H1 (cell line): ENCODE results near the gene TRPC4. TPM values are rescaled to one million over a fixed set of nuclear protein-coding genes. Genes with fewer than 3 reads are reported as not detected.

Source experiments
- CTCF ChIA-PET: fragments of 300-600 bp; sonication (Branson Sonifier 250); formaldehyde crosslinking; loops from one replicate; lab custom pipeline; 2021; ENCODE audit not compliant: partially characterized antibody; lab: Charles Lee
- POLR2A ChIA-PET: fragments of 300-600 bp; sonication (Branson Sonifier 250); formaldehyde crosslinking; loops from one replicate; lab custom pipeline; 2021; ENCODE audit warnings: inconsistent platforms; ENCODE audit not compliant: partially characterized antibody; lab: Charles Lee
- DNase-seq, 2 experiments: peaks; one replicate each; pipeline versions ENCODE4 v3.0.0 to v3.0.0-alpha.2; 2010 to 2022; ENCODE audit warnings: low spot score in 2 of 2, low read depth in 1 of 2, mixed read lengths in 1 of 2
- FAIRE-seq: peaks from 2 replicates; lab custom pipeline; 2011; peaks lifted over from hg19 to GRCh38; lab: Jason Lieb, UNC
- H2AFZ ChIP-seq: 2 replicates; pipeline ENCODE4 v1.8.1; 2012; ENCODE audit warnings: low read length, inconsistent platforms
- H2AK5ac ChIP-seq: 2 replicates; pipeline ENCODE4 v1.6.1; 2013; ENCODE audit warnings: low read depth, low read length
- H2BK120ac ChIP-seq: replicated peaks from 2 replicates; pipeline ENCODE3; 2013; ENCODE audit warnings: low read depth, low read length, inconsistent platforms
- H2BK12ac ChIP-seq: 2 replicates; pipeline ENCODE4 v1.6.1; 2013; ENCODE audit warnings: low read depth, low read length
- H2BK15ac ChIP-seq: 2 replicates; pipeline ENCODE4 v1.6.1; 2013; ENCODE audit warnings: low read length
- H2BK20ac ChIP-seq: 2 replicates; pipeline ENCODE4 v1.6.1; 2013; ENCODE audit warnings: low read length
- H2BK5ac ChIP-seq: 2 replicates; pipeline ENCODE4 v1.6.1; 2013; ENCODE audit warnings: low read depth, low read length
- H3K14ac ChIP-seq: 2 replicates; pipeline ENCODE4 v1.6.1; 2013; ENCODE audit warnings: inconsistent platforms; ENCODE audit not compliant: insufficient read length
- H3K18ac ChIP-seq: 2 replicates; pipeline ENCODE4 v1.6.1; 2013; ENCODE audit warnings: low read length; ENCODE audit errors: extremely low read depth
- H3K23ac ChIP-seq: 2 replicates; pipeline ENCODE4 v1.6.1; 2013; ENCODE audit warnings: inconsistent platforms; ENCODE audit not compliant: insufficient read length
- H3K23me2 ChIP-seq: 2 replicates; pipeline ENCODE4 v1.6.1; 2013; ENCODE audit warnings: low read depth, low read length
- H3K27ac ChIP-seq: 2 replicates; pipeline ENCODE4 v1.6.1; 2011; ENCODE audit warnings: low read depth, low read length, inconsistent platforms
- H3K27me3 ChIP-seq, 4 experiments: replicated peaks in 1 of 4; 1 replicate in 1 of 4; 2 replicates in 3 of 4; pipeline versions ENCODE4 v1.6.1 to v1.8.1; 2011 to 2013; ENCODE audit warnings: low read length in 3 of 4, mild to moderate bottlenecking in 3 of 4, inconsistent platforms in 2 of 4, mixed read lengths in 2 of 4, moderate library complexity in 1 of 4; ENCODE audit not compliant: control insufficient read depth in 3 of 4, insufficient read depth in 3 of 4; ENCODE audit errors: extremely low read depth in 1 of 4
- H3K36me3 ChIP-seq, 4 experiments: 2 replicates each; pipeline versions ENCODE4 v1.6.1 to v1.8.1; 2011 to 2013; ENCODE audit warnings: mild to moderate bottlenecking in 4 of 4, low read length in 3 of 4, moderate library complexity in 2 of 4, control low read depth in 1 of 4, inconsistent platforms in 1 of 4; ENCODE audit not compliant: insufficient read depth in 4 of 4, control insufficient read depth in 2 of 4
- H3K4ac ChIP-seq: replicated peaks from 2 replicates; pipeline ENCODE3; 2013; ENCODE audit warnings: low read length, low read depth, mixed read lengths, inconsistent platforms; ENCODE audit not compliant: insufficient read length
- H3K4me1 ChIP-seq, 4 experiments: replicated peaks in 1 of 4; 1 replicate in 1 of 4; 2 replicates in 3 of 4; pipeline versions ENCODE4 v1.6.1 to v1.8.1; 2011 to 2013; ENCODE audit warnings: low read length in 3 of 4, inconsistent platforms in 2 of 4, mixed read lengths in 1 of 4; ENCODE audit not compliant: insufficient read depth in 4 of 4, control insufficient read depth in 3 of 4
- H3K4me2 ChIP-seq, 2 experiments: 2 replicates each; pipeline versions ENCODE4 v1.6.1 to v1.8.1; 2011 to 2013; ENCODE audit warnings: low read depth in 2 of 2, low read length in 2 of 2, control low read depth in 1 of 2, inconsistent platforms in 1 of 2, mild to moderate bottlenecking in 1 of 2; ENCODE audit not compliant: insufficient read depth in 1 of 2
- H3K4me3 ChIP-seq, 4 experiments: fragments of 200-600, 300-600 bp in 1 of 4; sonication (generic), shearing (Covaris generic), sonication (Bioruptor Twin) in 1 of 4; 2 replicates each; pipeline versions ENCODE4 v1.5.1 to v1.8.1; 2011 to 2016; ENCODE audit warnings: low read length in 4 of 4, low read depth in 3 of 4, control low read depth in 2 of 4, inconsistent platforms in 2 of 4, mild to moderate bottlenecking in 2 of 4, mixed read lengths in 1 of 4, moderate library complexity in 1 of 4; ENCODE audit not compliant: insufficient read depth in 2 of 4; ENCODE audit errors: extremely low read depth in 1 of 4
- H3K56ac ChIP-seq: replicated peaks from 2 replicates; pipeline ENCODE3; 2013; ENCODE audit warnings: low read depth, mild to moderate bottlenecking, mixed read lengths, low read length, inconsistent platforms; ENCODE audit not compliant: insufficient read length
- H3K79me1 ChIP-seq: 2 replicates; pipeline ENCODE4 v1.6.1; 2013; ENCODE audit warnings: low read depth, low read length, control low read depth
- H3K79me2 ChIP-seq, 2 experiments: 2 replicates each; pipeline versions ENCODE4 v1.6.1 to v1.8.1; 2012 to 2013; ENCODE audit warnings: low read length in 2 of 2, mild to moderate bottlenecking in 2 of 2, inconsistent platforms in 1 of 2; ENCODE audit not compliant: insufficient read depth in 2 of 2, control insufficient read depth in 1 of 2
- H3K9ac ChIP-seq, 4 experiments: replicated peaks in 1 of 4; 1 replicate in 1 of 4; 2 replicates in 3 of 4; pipeline versions ENCODE4 v1.6.1 to v1.8.1; 2011 to 2013; ENCODE audit warnings: low read depth in 3 of 4, low read length in 3 of 4, control low read depth in 2 of 4, mild to moderate bottlenecking in 2 of 4, moderate library complexity in 2 of 4, inconsistent platforms in 1 of 4; ENCODE audit errors: extremely low read depth in 1 of 4
- H3K9me3 ChIP-seq, 2 experiments: 2 replicates each; pipeline versions ENCODE4 v1.6.1 to v1.8.1; 2012 to 2013; ENCODE audit warnings: mild to moderate bottlenecking in 2 of 2, moderate library complexity in 2 of 2, control low read depth in 1 of 2, inconsistent platforms in 1 of 2, low read depth in 1 of 2, low read length in 1 of 2, mixed read lengths in 1 of 2; ENCODE audit not compliant: insufficient read depth in 2 of 2
- H4K20me1 ChIP-seq, 2 experiments: replicated peaks in 1 of 2; 2 replicates each; pipeline versions ENCODE3 to v1.8.1; 2011 to 2013; ENCODE audit warnings: inconsistent platforms in 2 of 2, low read length in 2 of 2, mild to moderate bottlenecking in 1 of 2; ENCODE audit not compliant: insufficient read depth in 2 of 2, control insufficient read depth in 1 of 2
- H4K5ac ChIP-seq: 2 replicates; pipeline ENCODE4 v1.6.1; 2013; ENCODE audit warnings: low read length, low read depth, mixed read lengths, inconsistent platforms; ENCODE audit not compliant: insufficient read length
- H4K8ac ChIP-seq: 2 replicates; pipeline ENCODE4 v1.8.0; 2013; ENCODE audit warnings: mild to moderate bottlenecking, moderate library complexity, low read length, inconsistent platforms; ENCODE audit not compliant: insufficient read depth; ENCODE audit errors: extremely low read depth
- H4K91ac ChIP-seq: replicated peaks from 2 replicates; pipeline ENCODE3; 2013; ENCODE audit warnings: low read length, mixed read lengths, inconsistent platforms; ENCODE audit not compliant: insufficient read length
- CHD2 ChIP-seq: IDR thresholded peaks from 2 replicates; pipeline ENCODE4 v1.6.1; 2012; ENCODE audit warnings: low read length, improper control_type of control experiment
- EP300 ChIP-seq, 2 experiments: IDR thresholded peaks; 1 replicate in 1 of 2; 2 replicates in 1 of 2; pipeline ENCODE4 v1.6.1; 2011 to 2012; ENCODE audit warnings: low read depth in 2 of 2, low read length in 2 of 2, mild to moderate bottlenecking in 2 of 2, borderline replicate concordance in 1 of 2, inconsistent platforms in 1 of 2, moderate library complexity in 1 of 2
- GABPA ChIP-seq: IDR thresholded peaks from 2 replicates; pipeline ENCODE4 v1.6.1; 2011; ENCODE audit warnings: mild to moderate bottlenecking, low read length, moderate library complexity, borderline replicate concordance; ENCODE audit not compliant: insufficient read depth
- GTF2F1 ChIP-seq: IDR thresholded peaks from 2 replicates; pipeline ENCODE4 v1.6.1; 2012; ENCODE audit warnings: low read depth, low read length, improper control_type of control experiment, borderline replicate concordance
- SIN3A ChIP-seq, 2 experiments: IDR thresholded peaks in 1 of 2; conservative IDR thresholded peaks in 1 of 2; 2 replicates each; pipeline ENCODE4 v1.6.1; 2011 to 2012; ENCODE audit warnings: low read length in 2 of 2, improper control_type of control experiment in 1 of 2, low read depth in 1 of 2, mild to moderate bottlenecking in 1 of 2
- SIRT6 ChIP-seq: IDR thresholded peaks from one replicate; pipeline ENCODE4 v1.7.1; 2012; ENCODE audit warnings: low read length, inconsistent platforms
- WGBS, 2 experiments: shearing (Covaris generic) in 1 of 2; methylation state at CpG; one replicate each; pipeline versions ENCODE4 v1.1.6 to v1.1.7; 2013 to 2015; ENCODE audit warnings: low lambda C conversion rate in 2 of 2, mixed read lengths in 2 of 2, inconsistent platforms in 1 of 2, low coverage in 1 of 2, missing lambda C conversion rate in 1 of 2; ENCODE audit not compliant: insufficient replicate concordance in 2 of 2, insufficient coverage in 1 of 2, insufficient read length in 1 of 2; ENCODE audit errors: extremely low coverage in 1 of 2, missing lambda C conversion rate in 1 of 2; 5-methylcytosine and 5-hydroxymethylcytosine counted together
- polyA plus RNA-seq, 7 experiments: library from polyadenylated mRNA; depleted of rRNA in 3 of 7; stranded (reverse) in 5 of 7; unstranded in 2 of 7; fragments of >200 nt in 5 of 7; fragments of 200-250 nt in 2 of 7; gene quantifications; 1 replicate in 5 of 7; 2 replicates in 1 of 7; 4 replicates in 1 of 7; pipeline versions ENCODE4 v1.2.1 to v1.2.3, GENCODE V29; 2011 to 2013; ENCODE audit warnings: missing spikeins in 2 of 7, mixed read lengths in 2 of 7
- total RNA-seq: library from RNA; stranded (reverse); fragmentation: NEBNext Ultra II Directional; extraction: Animal tissue kit (Norgen Biotek cat#: 25700); gene quantifications from 2 replicates; pipeline ENCODE4 v1.2.1, GENCODE V29; 2021
- TF ChIP-seq, protein P1 (sequence below), 3 experiments: IDR thresholded peaks; 1 replicate in 2 of 3; 2 replicates in 1 of 3; pipeline versions ENCODE4 v1.5.1 to v1.6.1; 2011; ENCODE audit warnings: low read length in 3 of 3, mild to moderate bottlenecking in 3 of 3, inconsistent platforms in 2 of 3, low read depth in 1 of 3, moderate library complexity in 1 of 3; ENCODE audit not compliant: insufficient read depth in 1 of 3; ENCODE audit errors: control extremely low read depth in 1 of 3

Gene TRPC4
- total and polyA plus RNA-seq, 2 of the 8 experiments (the other 6 are each of a cell fraction or from before 2014, with no cell fraction given): 12.3 to 14.7 TPM

DNA sequence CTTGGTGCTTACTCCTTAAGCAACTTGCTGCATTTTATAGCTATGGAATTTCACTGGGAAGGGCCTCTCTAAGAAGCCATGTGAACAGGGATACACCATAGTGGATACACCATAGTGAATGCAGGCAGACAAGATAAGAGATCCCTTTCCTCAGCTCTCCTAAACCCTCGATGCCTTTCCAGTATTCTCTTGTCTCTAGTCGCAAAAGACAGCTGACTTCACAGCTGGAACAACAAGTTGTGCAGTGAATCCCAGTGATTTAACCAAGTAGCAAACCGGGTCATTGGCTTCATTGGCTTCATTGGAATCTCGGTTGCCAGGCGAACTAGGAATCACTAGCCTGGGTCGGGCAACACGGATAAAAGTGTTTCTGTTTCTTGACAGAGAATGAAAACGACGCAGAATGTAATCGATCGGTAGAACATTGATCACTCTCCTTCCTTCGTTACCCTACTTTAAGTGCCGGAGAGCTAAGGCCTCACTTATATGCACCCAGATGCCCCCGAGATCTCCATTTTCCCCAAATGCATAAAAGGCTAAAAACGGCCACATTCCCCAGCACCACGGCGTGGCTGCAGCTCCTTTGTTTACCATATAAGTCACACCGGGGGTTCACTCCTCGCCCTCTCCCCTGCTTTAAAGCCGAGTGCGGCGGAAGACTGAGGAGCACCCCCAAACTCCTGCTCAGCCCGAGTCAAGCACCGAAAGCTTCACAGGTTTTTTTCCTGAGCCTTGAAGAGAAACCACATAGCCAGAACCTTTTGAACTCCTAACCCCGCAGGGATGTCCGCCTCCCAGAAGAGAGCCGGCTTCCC, 674 bp downstream of the TRPC4 start:
- Histone ChIP-seq H3K9ac (peak overlapping the region; percentile 53 to 83 (median 75)), H2BK120ac (no peak overlapping the region), H3K4me1 (peaks cover 0 to 6% (median 2%) of the 10 kb centered on the region in 4 experiments; a peak in 2 of 7 replicates), H3K56ac (peak overlapping the region; percentile 35), H2BK5ac (0 out of 2 replicates have a peak overlapping the region, but pooled peaks have one; percentile 13), H3K36me3 (no peaks in the 10 kb centered on the region), H3K27me3 (no peaks in the 10 kb centered on the region), H3K14ac (no peak overlapping the region), H2AFZ (peak overlapping the region; percentile 29; the same call in 1 of the 2 replicates), H3K27ac (peak overlapping the region; percentile 64), H4K5ac (peak overlapping the region; percentile 53), H3K79me1 (no peaks in the 10 kb centered on the region), H3K4me2 (peak overlapping the region; percentile 70 to 95), H3K4ac (peak overlapping the region; percentile 35), H2BK12ac (peak overlapping the region; percentile 68; the same call in 1 of the 2 replicates), H3K9me3 (no peaks in the 10 kb centered on the region), H4K91ac (peak overlapping the region; percentile 83), H2BK20ac (peak overlapping the region; percentile 37; the same call in 1 of the 2 replicates), H2BK15ac (no peak overlapping the region; the same call in 1 of the 2 replicates), H3K4me3 (peak overlapping the region; percentile 93 to 94 (median 93)), H3K79me2 (peaks cover 0 to 68% of the 10 kb centered on the region in 2 experiments; a peak in 3 of 4 replicates), H3K18ac (peak overlapping the region; percentile 41; the same call in 1 of the 2 replicates), H3K23me2 (peaks cover 15% of the 10 kb centered on the region), H4K8ac (peak overlapping the region; percentile 75; the same call in 1 of the 2 replicates), H4K20me1 (no peaks in the 10 kb centered on the region), H2AK5ac (no peak overlapping the region), H3K23ac (no peak overlapping the region)
- DNase-seq (peak in 1 of 2 experiments; percentile 66), FAIRE-seq (peak; percentile 87)
- ChIA-PET CTCF (interaction anchor here (0.9 to 2.6 kb wide), 16 partner anchors 9 to 363 kb away, joined by 3 to 15 read pairs (median 6); no protein-coding TSS in a partner anchor), POLR2A (interaction anchor here (0.7 to 1.6 kb wide), 9 partner anchors 9 to 477 kb away, joined by 3 to 4 read pairs (median 4); no protein-coding TSS in a partner anchor)
- 1% methylated on average over 27 of the region's 27 CpGs; no CpG with 5 or more reads in 1 of the 2 experiments for WGBS, 2 experiments
- TF ChIP-seq GABPA: no peak
- TF ChIP-seq SIRT6: no peak
- TF ChIP-seq CHD2: no peak
- no peak for TF ChIP-seq GTF2F1
- TF ChIP-seq SIN3A (conservative IDR thresholded peaks at IDR 0.05 in 1 of 2, IDR thresholded peaks at IDR 0.05 in 1 of 2; ENCODE audit: low read depth in 1 of 2, low read length in 2 of 2): peak; percentile 18 to 69; a peak in 3 of 4 replicates
- no peak for TF ChIP-seq EP300 (IDR thresholded peaks at IDR 0.05; ENCODE audit: borderline replicate concordance in 1 of 2, low read depth in 2 of 2, low read length in 2 of 2)
- TF ChIP-seq, protein P1, sequence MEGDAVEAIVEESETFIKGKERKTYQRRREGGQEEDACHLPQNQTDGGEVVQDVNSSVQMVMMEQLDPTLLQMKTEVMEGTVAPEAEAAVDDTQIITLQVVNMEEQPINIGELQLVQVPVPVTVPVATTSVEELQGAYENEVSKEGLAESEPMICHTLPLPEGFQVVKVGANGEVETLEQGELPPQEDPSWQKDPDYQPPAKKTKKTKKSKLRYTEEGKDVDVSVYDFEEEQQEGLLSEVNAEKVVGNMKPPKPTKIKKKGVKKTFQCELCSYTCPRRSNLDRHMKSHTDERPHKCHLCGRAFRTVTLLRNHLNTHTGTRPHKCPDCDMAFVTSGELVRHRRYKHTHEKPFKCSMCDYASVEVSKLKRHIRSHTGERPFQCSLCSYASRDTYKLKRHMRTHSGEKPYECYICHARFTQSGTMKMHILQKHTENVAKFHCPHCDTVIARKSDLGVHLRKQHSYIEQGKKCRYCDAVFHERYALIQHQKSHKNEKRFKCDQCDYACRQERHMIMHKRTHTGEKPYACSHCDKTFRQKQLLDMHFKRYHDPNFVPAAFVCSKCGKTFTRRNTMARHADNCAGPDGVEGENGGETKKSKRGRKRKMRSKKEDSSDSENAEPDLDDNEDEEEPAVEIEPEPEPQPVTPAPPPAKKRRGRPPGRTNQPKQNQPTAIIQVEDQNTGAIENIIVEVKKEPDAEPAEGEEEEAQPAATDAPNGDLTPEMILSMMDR (IDR thresholded peaks at IDR 0.05; ENCODE audit: control extremely low read depth in 1 of 3, insufficient read depth in 1 of 3, low read depth in 1 of 3, low read length in 3 of 3): no peak
